Neutrophil (primary cell): ENCODE measurements around the gene CISH.

Source experiments
- H3K27ac ChIP-seq: fragments of 200-600 bp; sonication (generic); 2 replicates; pipeline ENCODE4 v1.5.1; 2016; ENCODE audit warnings: mild to moderate bottlenecking, moderate library complexity
- H3K27me3 ChIP-seq: fragments of 200-600 bp; sonication (generic); 2 replicates; pipeline ENCODE4 v1.6.0; 2016; ENCODE audit warnings: mild to moderate bottlenecking
- H3K36me3 ChIP-seq: fragments of 200-600 bp; sonication (generic); 2 replicates; pipeline ENCODE4 v1.5.1; 2017
- H3K4me1 ChIP-seq, 2 experiments: fragments of 200-600 bp in 1 of 2; sonication (generic) in 1 of 2; 1 replicate in 1 of 2; 2 replicates in 1 of 2; pipeline versions ENCODE4 v1.5.1 to v1.6.1; 2013 to 2016; ENCODE audit warnings: low read depth in 1 of 2, low read length in 1 of 2, mild to moderate bottlenecking in 1 of 2, moderate library complexity in 1 of 2; ENCODE audit not compliant: control insufficient read depth in 1 of 2, insufficient read depth in 1 of 2
- H3K4me3 ChIP-seq, 2 experiments: fragments of 200-600 bp in 1 of 2; sonication (generic) in 1 of 2; 1 replicate in 1 of 2; 2 replicates in 1 of 2; pipeline ENCODE4 v1.5.1; 2013 to 2016; ENCODE audit warnings: low read depth in 1 of 2, low read length in 1 of 2, mild to moderate bottlenecking in 1 of 2, moderate library complexity in 1 of 2
- H3K9me3 ChIP-seq: fragments of 200-600 bp; sonication (generic); 2 replicates; pipeline ENCODE4 v1.5.1; 2016
- CTCF ChIP-seq: fragments of 200-600 bp; sonication (generic); IDR thresholded peaks from 2 replicates; pipeline ENCODE4 v1.5.1; 2016; ENCODE audit warnings: antibody characterized with exemption

The CISH gene

GRCh38 chr3:50637011-50637410 lies 25.4 kb upstream of the CISH start:
- Histone ChIP-seq H3K4me3 (no peak overlapping the region), H3K9me3 (no peaks in the 10 kb centered on the region), H3K4me1 (peaks cover 52 to 60% of the 10 kb centered on the region in 2 experiments), H3K27me3 (no peaks in the 10 kb centered on the region), H3K36me3 (peaks cover 43% of the 10 kb centered on the region), H3K27ac (peak overlapping the region; percentile 55)
- no peak for TF ChIP-seq CTCF

- Histone ChIP-seq H3K9me3 (no peaks in the 10 kb centered on the region), H3K4me1 (peaks cover 71 to 78% of the 10 kb centered on the region in 2 experiments)
- TF ChIP-seq CTCF: no peak
Observed at GRCh38 chr3:50635066-50635465, 23.5 kb upstream of the CISH start.

GRCh38 chr3:50633230-50633790 lies 21.7 kb upstream of the CISH start:
- TF ChIP-seq CTCF: no peak
- H3K36me3 ChIP-seq: peaks cover 6% of the 10 kb centered on the region
- H3K27me3 ChIP-seq: no peaks in the 10 kb centered on the region
- peak overlapping the region in 1 of 2 experiments; percentile 23 for H3K4me3 ChIP-seq
- peak overlapping the region; percentile 87 for H3K27ac ChIP-seq
- peaks cover 84 to 87% of the 10 kb centered on the region in 2 experiments for H3K4me1 ChIP-seq
- H3K9me3 ChIP-seq: no peaks in the 10 kb centered on the region

More at GRCh38 chr3:50635066-50635465, 23.5 kb upstream of the CISH start:
- no peaks in the 10 kb centered on the region for H3K27me3 ChIP-seq
- peak overlapping the region; percentile 60 for H3K27ac ChIP-seq
- peaks cover 23% of the 10 kb centered on the region for H3K36me3 ChIP-seq
- no peak overlapping the region for H3K4me3 ChIP-seq

- Histone ChIP-seq H3K4me3 (peak overlapping the region; percentile 13 to 23), H3K9me3 (no peaks in the 10 kb centered on the region), H3K27me3 (no peaks in the 10 kb centered on the region), H3K4me1 (peaks cover 84 to 88% of the 10 kb centered on the region in 2 experiments), H3K36me3 (peaks cover 12% of the 10 kb centered on the region), H3K27ac (peak overlapping the region; percentile 87)
- peak; percentile 32 for TF ChIP-seq CTCF
Observed at GRCh38 chr3:50632450-50632849, 20.9 kb upstream of the CISH start.

GRCh38 chr3:50630877-50631276 lies 19.3 kb upstream of the CISH start:
- Histone ChIP-seq H3K4me1 (peaks cover 88 to 91% of the 10 kb centered on the region in 2 experiments), H3K4me3 (no peak overlapping the region), H3K36me3 (peaks cover 12% of the 10 kb centered on the region), H3K9me3 (no peaks in the 10 kb centered on the region), H3K27me3 (no peaks in the 10 kb centered on the region), H3K27ac (peak overlapping the region; percentile 87)
- TF ChIP-seq CTCF: no peak
